Measurements from ENCODE around the gene ZFYVE27. TPM values are rescaled to one million over a fixed set of nuclear protein-coding genes. Genes with fewer than 3 reads are reported as not detected.

ZFYVE27 gene
- total and polyA plus RNA-seq, 2 experiments from 2014 or later = 50.7 to 59.8 TPM

DNA sequence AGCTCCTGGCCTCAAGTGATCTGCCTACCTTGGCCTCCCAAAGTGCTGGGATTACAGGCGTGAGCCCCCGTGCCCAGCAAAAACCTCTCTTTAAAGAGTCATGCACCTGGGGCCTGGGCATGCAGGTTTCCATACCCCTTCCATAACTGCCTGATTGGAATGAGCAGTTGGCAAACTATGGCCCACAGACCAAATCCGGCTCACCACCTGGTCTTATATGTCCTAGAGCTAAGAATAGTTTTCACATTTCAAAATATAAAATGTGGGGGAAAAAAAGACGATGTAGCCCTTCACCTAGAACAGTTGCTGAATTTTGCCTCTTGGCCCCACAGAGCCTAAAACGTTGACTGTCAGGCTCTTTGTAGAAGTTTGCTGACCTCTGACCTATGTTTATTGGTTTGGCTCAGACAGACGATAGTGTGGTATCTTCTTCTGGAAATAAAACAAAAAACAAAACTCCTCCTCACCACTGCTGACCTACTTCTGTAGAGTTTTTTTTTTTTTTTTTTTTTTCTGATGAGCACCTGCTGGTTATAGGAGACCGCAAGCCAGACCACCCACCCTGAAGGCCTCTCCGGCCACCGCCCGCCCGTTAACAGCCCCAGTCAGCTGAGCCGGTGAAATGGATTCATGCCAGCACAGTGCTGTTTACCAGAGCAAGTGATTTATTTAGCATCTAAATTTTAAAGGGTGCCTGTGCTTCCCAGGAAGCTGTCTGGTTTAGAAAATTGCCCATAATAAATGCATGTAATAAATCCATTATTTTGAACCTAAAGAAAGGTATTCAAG, 68.4 kb downstream of the ZFYVE27 start:
- no peak overlapping the region for H3K27ac ChIP-seq
- no peaks in the 10 kb centered on the region for H3K36me3 ChIP-seq
- H3K4me1 ChIP-seq (ENCODE audit: low read depth) = no peaks in the 10 kb centered on the region
- H3K4me3 ChIP-seq = no peak overlapping the region
- no peaks in the 10 kb centered on the region for H3K27me3 ChIP-seq
- DNase-seq (ENCODE audit: low read depth in 1 of 2, low spot score in 1 of 2) = no peak
- TF ChIP-seq, protein P1, sequence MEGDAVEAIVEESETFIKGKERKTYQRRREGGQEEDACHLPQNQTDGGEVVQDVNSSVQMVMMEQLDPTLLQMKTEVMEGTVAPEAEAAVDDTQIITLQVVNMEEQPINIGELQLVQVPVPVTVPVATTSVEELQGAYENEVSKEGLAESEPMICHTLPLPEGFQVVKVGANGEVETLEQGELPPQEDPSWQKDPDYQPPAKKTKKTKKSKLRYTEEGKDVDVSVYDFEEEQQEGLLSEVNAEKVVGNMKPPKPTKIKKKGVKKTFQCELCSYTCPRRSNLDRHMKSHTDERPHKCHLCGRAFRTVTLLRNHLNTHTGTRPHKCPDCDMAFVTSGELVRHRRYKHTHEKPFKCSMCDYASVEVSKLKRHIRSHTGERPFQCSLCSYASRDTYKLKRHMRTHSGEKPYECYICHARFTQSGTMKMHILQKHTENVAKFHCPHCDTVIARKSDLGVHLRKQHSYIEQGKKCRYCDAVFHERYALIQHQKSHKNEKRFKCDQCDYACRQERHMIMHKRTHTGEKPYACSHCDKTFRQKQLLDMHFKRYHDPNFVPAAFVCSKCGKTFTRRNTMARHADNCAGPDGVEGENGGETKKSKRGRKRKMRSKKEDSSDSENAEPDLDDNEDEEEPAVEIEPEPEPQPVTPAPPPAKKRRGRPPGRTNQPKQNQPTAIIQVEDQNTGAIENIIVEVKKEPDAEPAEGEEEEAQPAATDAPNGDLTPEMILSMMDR (IDR thresholded peaks at IDR 0.05; ENCODE audit: low read depth, low read length) = no peak
- H3K9me3 ChIP-seq (ENCODE audit: low read depth) = no peaks in the 10 kb centered on the region

DNA sequence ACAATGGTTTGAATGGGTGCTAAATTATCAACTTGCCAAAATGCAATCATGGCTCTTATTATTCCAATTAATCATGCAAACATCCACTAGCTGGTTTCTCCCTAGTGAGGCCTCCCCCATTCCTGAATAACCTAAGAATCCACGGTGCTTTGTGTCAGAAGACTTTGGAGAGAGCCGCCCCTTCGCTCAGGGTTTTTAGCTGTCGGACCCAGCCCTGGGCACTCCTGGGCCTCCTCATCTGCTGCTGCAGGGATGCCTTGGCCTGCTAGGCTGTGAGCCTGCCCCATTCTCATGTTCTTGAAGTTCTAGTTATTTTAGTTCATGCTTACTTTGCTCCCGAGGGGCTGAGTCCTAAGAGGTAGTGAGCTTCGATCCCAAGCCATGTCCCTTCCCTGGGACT, 69.0 kb downstream of the ZFYVE27 start:
- Histone ChIP-seq H3K4me3 (no peak overlapping the region), H3K36me3 (no peaks in the 10 kb centered on the region), H3K4me1 (ENCODE audit: low read depth) (no peaks in the 10 kb centered on the region), H3K27me3 (no peaks in the 10 kb centered on the region), H3K27ac (no peak overlapping the region), H3K9me3 (ENCODE audit: low read depth) (no peaks in the 10 kb centered on the region)
- DNase-seq (ENCODE audit: low read depth in 1 of 2, low spot score in 1 of 2) = no peak
- TF ChIP-seq, protein P1 (IDR thresholded peaks at IDR 0.05; ENCODE audit: low read depth, low read length) = no peak

DNA sequence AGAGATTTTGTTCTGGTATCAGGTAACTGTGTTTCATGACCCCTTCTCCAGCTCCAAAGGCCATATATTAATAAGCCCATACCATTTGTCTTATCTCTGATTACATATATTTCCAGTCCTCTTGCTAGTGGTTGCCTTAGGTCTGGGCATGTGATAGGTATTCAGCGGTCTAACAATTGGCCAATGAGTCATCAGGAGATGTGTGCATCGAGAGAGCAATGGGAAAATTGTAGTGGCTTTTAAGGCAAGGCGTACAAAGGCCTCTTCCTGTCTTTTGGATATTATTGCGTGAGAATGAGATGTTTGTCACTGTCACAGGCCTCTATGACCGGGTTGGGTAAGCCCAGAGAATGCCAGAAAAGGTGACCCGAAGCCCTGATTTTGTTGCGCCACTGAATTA, 73.5 kb downstream of the ZFYVE27 start:
- no peak for DNase-seq (ENCODE audit: low read depth in 1 of 2, low spot score in 1 of 2)
- no peaks in the 10 kb centered on the region for H3K27me3 ChIP-seq

More for the DNA sequence above, 73.5 kb downstream of the ZFYVE27 start:
- Histone ChIP-seq H3K36me3 (no peaks in the 10 kb centered on the region), H3K27ac (no peak overlapping the region), H3K9me3 (ENCODE audit: low read depth) (no peaks in the 10 kb centered on the region), H3K4me3 (no peak overlapping the region), H3K4me1 (ENCODE audit: low read depth) (no peaks in the 10 kb centered on the region)
- TF ChIP-seq, protein P1 (IDR thresholded peaks at IDR 0.05; ENCODE audit: low read depth, low read length) = no peak

Other genes starting within 250 kb of the ZFYVE27 start
- gene MMS19, start 238.7 kb upstream of the ZFYVE27 start, total RNA-seq = 94.0 and 124 TPM in 2 replicates
- gene MMS19, start 238.7 kb upstream of the ZFYVE27 start, polyA plus RNA-seq = 72.5 and 85.6 TPM in 2 replicates
- 9.5 and 13.5 TPM in 2 replicates for gene UBTD1, start 238.2 kb upstream of the ZFYVE27 start, total RNA-seq
- gene UBTD1, start 238.2 kb upstream of the ZFYVE27 start, polyA plus RNA-seq = 13.1 and 15.8 TPM in 2 replicates
- gene ANKRD2, start 164.3 kb upstream of the ZFYVE27 start, total RNA-seq = not detected in 2 replicates
- not detected in 2 replicates for gene ANKRD2, start 164.3 kb upstream of the ZFYVE27 start, polyA plus RNA-seq
- 2.1 and 3.8 TPM in 2 replicates for gene HOGA1, start 152.7 kb upstream of the ZFYVE27 start, total RNA-seq
- 2.1 and 5.3 TPM in 2 replicates for gene HOGA1, start 152.7 kb upstream of the ZFYVE27 start, polyA plus RNA-seq
- 0.25 and 0.30 TPM in 2 replicates for gene C10orf62, start 147.4 kb upstream of the ZFYVE27 start, total RNA-seq
- gene C10orf62, start 147.4 kb upstream of the ZFYVE27 start, polyA plus RNA-seq = not detected in 2 replicates
- 16.8 and 18.7 TPM in 2 replicates for gene MORN4, start 103.6 kb upstream of the ZFYVE27 start, total RNA-seq
- 48.1 and 61.4 TPM in 2 replicates for gene MORN4, start 103.6 kb upstream of the ZFYVE27 start, polyA plus RNA-seq
- gene PI4K2A, start 96.5 kb upstream of the ZFYVE27 start, total RNA-seq = 19.7 and 24.9 TPM in 2 replicates
- 15.8 and 20.1 TPM in 2 replicates for gene PI4K2A, start 96.5 kb upstream of the ZFYVE27 start, polyA plus RNA-seq
- gene AVPI1, start 49.9 kb upstream of the ZFYVE27 start, total RNA-seq = 8.7 and 19.0 TPM in 2 replicates
- gene AVPI1, start 49.9 kb upstream of the ZFYVE27 start, polyA plus RNA-seq = 12.9 and 15.8 TPM in 2 replicates
- 35.2 and 38.3 TPM in 2 replicates for gene MARVELD1, start 23.4 kb upstream of the ZFYVE27 start, total RNA-seq
- 41.7 and 55.5 TPM in 2 replicates for gene MARVELD1, start 23.4 kb upstream of the ZFYVE27 start, polyA plus RNA-seq
- 23.7 and 35.0 TPM in 2 replicates for gene SFRP5, start 34.9 kb downstream of the ZFYVE27 start, total RNA-seq
- gene SFRP5, start 34.9 kb downstream of the ZFYVE27 start, polyA plus RNA-seq = 29.3 and 38.2 TPM in 2 replicates
- gene GOLGA7B, start 112.7 kb downstream of the ZFYVE27 start, total RNA-seq = 0.18 and 0.27 TPM in 2 replicates
- gene GOLGA7B, start 112.7 kb downstream of the ZFYVE27 start, polyA plus RNA-seq = 0.19 and 2.8 TPM in 2 replicates